GM23248 (cell line): Measurements from ENCODE around the gene FCN3. TPM values are rescaled to one million over a fixed set of nuclear protein-coding genes. Genes with fewer than 3 reads are reported as not detected.

Experiments
- DNase-seq: peaks from one replicate; pipeline ENCODE4 v3.0.0-alpha.2; 2015
- H2AFZ ChIP-seq: fragments of 200-600 bp; sonication (generic); 2 replicates; pipeline ENCODE4 v1.6.1; 2016; ENCODE audit warnings: antibody characterized with exemption
- H3F3A ChIP-seq: fragments of 200-600 bp; sonication (generic); 2 replicates; pipeline ENCODE4 v1.6.1; 2016; ENCODE audit warnings: mild to moderate bottlenecking, antibody characterized with exemption, mixed run types; ENCODE audit not compliant: insufficient read depth
- H3K27ac ChIP-seq: fragments of 200-600 bp; sonication (generic); 2 replicates; pipeline ENCODE4 v1.5.1; 2016; ENCODE audit warnings: mild to moderate bottlenecking
- H3K27me3 ChIP-seq: fragments of 200-600 bp; sonication (generic); replicated peaks from 2 replicates; pipeline ENCODE4 v1.6.1; 2016; ENCODE audit warnings: mild to moderate bottlenecking; ENCODE audit not compliant: insufficient read depth
- H3K36me3 ChIP-seq: fragments of 200-600 bp; sonication (generic); 2 replicates; pipeline ENCODE4 v1.6.1; 2016; ENCODE audit warnings: low read depth, mild to moderate bottlenecking
- H3K4me1 ChIP-seq: fragments of 200-600 bp; sonication (generic); 2 replicates; pipeline ENCODE4 v1.6.1; 2016; ENCODE audit warnings: mild to moderate bottlenecking; ENCODE audit not compliant: insufficient read depth
- H3K4me2 ChIP-seq: fragments of 200-600 bp; sonication (generic); one replicate; pipeline ENCODE4 v1.6.1; 2016; ENCODE audit warnings: mild to moderate bottlenecking; ENCODE audit not compliant: unreplicated experiment
- H3K4me3 ChIP-seq: fragments of 200-600 bp; sonication (generic); 2 replicates; pipeline ENCODE4 v1.5.1; 2016; ENCODE audit warnings: mild to moderate bottlenecking
- H3K79me2 ChIP-seq: fragments of 200-600 bp; sonication (generic); 2 replicates; pipeline ENCODE4 v1.6.1; 2016; ENCODE audit warnings: mild to moderate bottlenecking; ENCODE audit not compliant: insufficient read depth
- H3K9ac ChIP-seq: fragments of 200-600 bp; sonication (generic); 2 replicates; pipeline ENCODE4 v1.6.1; 2016; ENCODE audit warnings: mild to moderate bottlenecking
- H3K9me2 ChIP-seq: fragments of 200-600 bp; sonication (generic); 2 replicates; pipeline ENCODE4 v1.6.1; 2016; ENCODE audit warnings: mixed run types, mild to moderate bottlenecking, moderate library complexity; ENCODE audit not compliant: insufficient read depth
- H3K9me3 ChIP-seq: fragments of 200-600 bp; sonication (generic); one replicate; pipeline ENCODE4 v1.6.1; 2017; ENCODE audit warnings: low read depth
- H4K20me1 ChIP-seq: fragments of 200-600 bp; sonication (generic); 2 replicates; pipeline ENCODE4 v1.6.0; 2016; ENCODE audit not compliant: insufficient read depth
- EZH2 ChIP-seq: fragments of 200-600 bp; sonication (generic); IDR thresholded peaks from 2 replicates; pipeline ENCODE4 v1.6.1; 2018; ENCODE audit warnings: antibody characterized with exemption, mild to moderate bottlenecking; ENCODE audit not compliant: insufficient read depth, poor library complexity, severe bottlenecking
- EZH2phosphoT487 ChIP-seq: fragments of 200-600 bp; sonication (generic); IDR thresholded peaks from 2 replicates; pipeline ENCODE4 v1.6.1; 2018; ENCODE audit warnings: antibody characterized with exemption, moderate library complexity, mild to moderate bottlenecking, low read depth; ENCODE audit not compliant: insufficient read depth
- WGBS, 2 experiments: methylation state at CpG; one replicate each; pipeline ENCODE4 v1.1.6; 2015 to 2017; ENCODE audit warnings: low lambda C conversion rate in 2 of 2, low coverage in 1 of 2; ENCODE audit errors: missing lambda C conversion rate in 2 of 2; 5-methylcytosine and 5-hydroxymethylcytosine counted together
- in situ Hi-C: fragments of 300-500 bp; cut with MboI; formaldehyde crosslinking; loops from 2 replicates; pipeline ENCODE4 v1.15.0; 2020
- polyA plus RNA-seq: library from polyadenylated mRNA; unstranded; fragments of >200 nt; fragmentation: Nextera tagmentation; extraction: Ambion mirVana; gene quantifications from 2 replicates; pipeline ENCODE4 v1.2.1, GENCODE V29; 2016
- total RNA-seq: library from RNA; depleted of rRNA; stranded (reverse); fragments of >200 nt; shearing (Covaris generic); gene quantifications from 2 replicates; pipeline ENCODE4 v1.2.3, GENCODE V29; 2014

FCN3 gene
- total and polyA plus RNA-seq, 2 experiments from 2014 or later, result not detected

GRCh38 chr1:27393641-27394281, 19.1 kb upstream of the FCN3 start:
- H3F3A ChIP-seq, result peaks cover 6% of the 10 kb centered on the region; the same call in 1 of the 2 replicates
- no peak overlapping the region for H3K27ac ChIP-seq
- H3K4me3 ChIP-seq, result no peak overlapping the region
- DNase-seq, result no peak
- 93 to 96% methylated on average over 18 of the region's 18 CpGs for WGBS, 2 experiments
- no peak overlapping the region for H3K9ac ChIP-seq
- peaks cover 12% of the 10 kb centered on the region for H3K4me1 ChIP-seq
- H4K20me1 ChIP-seq, result no peaks in the 10 kb centered on the region
- H3K27me3 ChIP-seq, result no peaks in the 10 kb centered on the region
- H2AFZ ChIP-seq, result no peak overlapping the region
- no peaks in the 10 kb centered on the region for H3K79me2 ChIP-seq
- no peaks in the 10 kb centered on the region for H3K9me3 ChIP-seq
- H3K36me3 ChIP-seq, result no peaks in the 10 kb centered on the region
- no peak for TF ChIP-seq EZH2
- H3K9me2 ChIP-seq, result no peaks in the 10 kb centered on the region
- no peak overlapping the region for H3K4me2 ChIP-seq
- in situ Hi-C loops, result loop anchor here (5.0 kb wide), 2 partner anchors 91 to 291 kb away; no protein-coding TSS in a partner anchor

DNA sequence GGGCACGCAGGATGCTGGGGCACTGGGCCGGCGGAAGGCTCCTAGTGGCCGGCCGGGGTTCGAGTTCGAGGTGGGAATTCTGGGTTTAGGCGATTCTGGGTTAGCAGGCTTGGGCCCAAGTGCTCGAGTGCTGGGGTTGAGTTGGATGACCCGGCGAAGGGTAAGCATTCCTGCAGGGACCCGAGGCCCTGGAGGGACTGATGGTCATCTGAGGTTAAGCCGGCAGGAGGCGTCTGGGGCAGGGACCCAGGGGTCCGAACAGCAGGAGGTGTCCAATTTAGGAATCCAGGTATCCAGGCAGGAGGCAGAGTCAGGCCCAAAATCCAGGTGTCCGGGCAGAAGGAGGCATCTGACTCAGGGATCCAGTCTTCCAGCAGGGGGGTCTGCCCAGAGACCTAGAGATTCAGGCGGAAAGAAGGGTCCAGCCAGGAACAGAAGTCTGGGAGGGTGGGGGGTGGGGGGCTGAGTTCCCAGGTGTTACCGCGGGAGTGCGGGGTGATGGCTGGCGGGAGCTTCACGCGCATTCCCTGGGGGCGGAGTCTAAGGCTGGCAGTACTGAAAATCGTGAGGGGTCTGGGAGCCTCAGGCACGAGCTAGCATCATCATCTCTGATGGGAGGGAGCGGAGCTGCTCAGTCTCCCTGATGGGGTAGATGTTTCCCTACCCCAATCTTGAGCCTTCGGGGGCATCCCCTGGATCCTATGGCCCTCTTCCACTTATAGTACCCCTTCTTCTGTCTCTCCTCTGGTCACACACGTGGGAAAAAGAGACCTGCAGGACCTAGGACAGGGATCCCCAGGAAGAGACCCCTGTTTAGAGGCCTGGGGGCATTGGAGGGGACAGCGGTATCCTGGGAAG, 18.4 kb upstream of the FCN3 start:
- Histone ChIP-seq H3K4me1 (peaks cover 12% of the 10 kb centered on the region), H3K36me3 (no peaks in the 10 kb centered on the region), H3K9ac (peak overlapping the region; percentile 84), H3K79me2 (no peaks in the 10 kb centered on the region), H3K27me3 (no peaks in the 10 kb centered on the region), H2AFZ (peak overlapping the region; percentile 78), H3K9me2 (no peaks in the 10 kb centered on the region), H3K9me3 (no peaks in the 10 kb centered on the region), H3F3A (peaks cover 6% of the 10 kb centered on the region; the same call in 1 of the 2 replicates), H4K20me1 (no peaks in the 10 kb centered on the region), H3K4me2 (peak overlapping the region; percentile 79), H3K4me3 (peak overlapping the region; percentile 90), H3K27ac (no peak overlapping the region)
- TF ChIP-seq EZH2phosphoT487 (no peak), EZH2 (no peak)
- no peak for DNase-seq
- in situ Hi-C loops, result loop anchor here (5.0 kb wide), 2 partner anchors 91 to 291 kb away; no protein-coding TSS in a partner anchor
- WGBS, 2 experiments, result 31 to 32% methylated on average over 26 to 30 of the region's 30 CpGs

DNA sequence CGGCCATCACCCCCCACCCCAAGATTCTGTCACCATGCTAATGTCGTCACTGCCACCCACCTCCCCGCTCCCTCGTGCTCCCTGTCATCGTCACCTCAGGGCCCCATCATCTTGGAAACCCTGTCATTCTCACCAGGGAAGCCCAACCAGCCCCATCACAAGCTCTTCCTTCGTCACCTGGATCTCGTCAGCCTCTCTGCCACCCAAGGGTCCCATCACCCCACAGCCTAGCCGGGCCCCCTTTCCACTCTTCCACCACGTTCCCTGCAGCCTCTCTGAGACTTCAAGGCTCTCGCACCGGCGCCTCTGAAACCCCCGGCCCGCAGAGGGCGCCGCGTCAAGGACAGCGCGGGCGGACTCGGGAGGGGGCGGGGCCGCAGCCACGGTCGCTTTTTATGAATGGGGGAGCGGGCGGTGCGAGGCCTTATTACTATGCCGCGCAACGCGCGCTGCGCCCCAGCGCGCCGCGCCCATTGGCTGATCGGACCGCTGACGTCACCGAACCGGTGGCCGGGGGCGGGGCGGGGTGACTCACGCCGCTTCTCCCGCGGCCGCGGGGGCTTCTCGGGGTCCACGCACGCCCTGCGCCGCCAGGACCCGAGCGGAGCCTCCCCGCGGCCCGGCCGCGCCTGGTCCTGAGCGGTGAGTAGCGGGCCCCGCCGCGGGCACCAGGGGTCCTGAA, 17.6 kb upstream of the FCN3 start, which contains the start of gene GPR3:
Gene GPR3 (plus strand): TSS at position 527 of the 682 bp plus-strand sequence. CDS start 1,177 bp downstream, outside the sequence.
- no peaks in the 10 kb centered on the region for H3K79me2 ChIP-seq
- TF ChIP-seq EZH2phosphoT487 (no peak), EZH2 (no peak)
- peak; percentile 97 for DNase-seq
- peaks cover 6% of the 10 kb centered on the region; the same call in 1 of the 2 replicates for H3F3A ChIP-seq
- H3K4me1 ChIP-seq, result peaks cover 12% of the 10 kb centered on the region
- H3K27ac ChIP-seq, result no peak within 1 kb of the TSS
- 1% methylated on average over 63 of the region's 69 CpGs for WGBS, 2 experiments
- H3K9ac ChIP-seq, result peak within 1 kb of the TSS; percentile 84
- in situ Hi-C loops, result loop anchor here (5.0 kb wide), 2 partner anchors 90 to 290 kb away; no protein-coding TSS in a partner anchor
- no peaks in the 10 kb centered on the region for H3K9me3 ChIP-seq
- H2AFZ ChIP-seq, result peak within 1 kb of the TSS; percentile 81
- no peaks in the 10 kb centered on the region for H3K9me2 ChIP-seq
- H3K4me3 ChIP-seq, result peak within 1 kb of the TSS; percentile 90
- H4K20me1 ChIP-seq, result no peaks in the 10 kb centered on the region
- no peaks in the 10 kb centered on the region for H3K36me3 ChIP-seq
- peak within 1 kb of the TSS; percentile 79 for H3K4me2 ChIP-seq
- H3K27me3 ChIP-seq, result no peaks in the 10 kb centered on the region

GRCh38 chr1:27391511-27392095, 17.0 kb upstream of the FCN3 start:
- peak; percentile 78 for DNase-seq

More at GRCh38 chr1:27391511-27392095, 17.0 kb upstream of the FCN3 start:
- Histone ChIP-seq H3K4me3 (peak overlapping the region; percentile 90), H3K27ac (no peak overlapping the region), H3K4me1 (peaks cover 12% of the 10 kb centered on the region), H3K9me2 (no peaks in the 10 kb centered on the region), H3K4me2 (peak overlapping the region; percentile 79), H4K20me1 (no peaks in the 10 kb centered on the region), H3K27me3 (no peaks in the 10 kb centered on the region), H3K9ac (peak overlapping the region; percentile 84), H3K9me3 (no peaks in the 10 kb centered on the region), H3F3A (peaks cover 6% of the 10 kb centered on the region; the same call in 1 of the 2 replicates), H2AFZ (peak overlapping the region; percentile 81), H3K79me2 (no peaks in the 10 kb centered on the region), H3K36me3 (no peaks in the 10 kb centered on the region)
- TF ChIP-seq EZH2 (no peak), EZH2phosphoT487 (no peak)
- 2% methylated on average over 13 of the region's 13 CpGs for WGBS, 2 experiments
- in situ Hi-C loops, result loop anchor here (5.0 kb wide), 2 partner anchors 89 to 289 kb away; no protein-coding TSS in a partner anchor
